OCI-LY1 (cell line): ENCODE results near the gene GNG8.

Experiments used
- H2AFZ ChIP-seq: fragments of 200-600 bp; sonication (generic), shearing (Covaris generic); 2 replicates; pipeline ENCODE4 v1.6.0; 2014; ENCODE audit warnings: antibody characterized with exemption, mild to moderate bottlenecking, low read length
- H3F3A ChIP-seq: fragments of 200-600 bp; sonication (generic), shearing (Covaris generic); 2 replicates; pipeline ENCODE4 v1.6.0; 2014; ENCODE audit warnings: mild to moderate bottlenecking, antibody characterized with exemption, low read length, moderate library complexity; ENCODE audit not compliant: insufficient read depth
- H3K27ac ChIP-seq: fragments of 200-600 bp; sonication (generic); 2 replicates; pipeline ENCODE4 v1.5.1; 2014; ENCODE audit warnings: low read length, mixed run types, mild to moderate bottlenecking, low read depth; ENCODE audit not compliant: poor library complexity, severe bottlenecking
- H3K27me3 ChIP-seq: fragments of 200-600 bp; sonication (generic); 2 replicates; pipeline ENCODE4 v1.6.0; 2014; ENCODE audit warnings: antibody characterized with exemption, mild to moderate bottlenecking, low read length, moderate library complexity; ENCODE audit not compliant: insufficient read depth
- H3K36me3 ChIP-seq: fragments of 200-600 bp; sonication (generic); 2 replicates; pipeline ENCODE4 v1.6.1; 2014; ENCODE audit warnings: mild to moderate bottlenecking, antibody characterized with exemption, low read length, moderate library complexity, mixed read lengths; ENCODE audit not compliant: insufficient read depth
- H3K4me1 ChIP-seq: fragments of 200-600 bp; sonication (generic); 2 replicates; pipeline ENCODE4 v1.5.1; 2014; ENCODE audit warnings: mild to moderate bottlenecking, low read length, moderate library complexity; ENCODE audit not compliant: insufficient read depth, severe bottlenecking
- H3K4me2 ChIP-seq: fragments of 200-600 bp; sonication (generic), shearing (Covaris generic); 2 replicates; pipeline ENCODE4 v1.6.1; 2014; ENCODE audit warnings: low read length
- H3K4me3 ChIP-seq: fragments of 200-600 bp; sonication (generic); 2 replicates; pipeline ENCODE4 v1.5.1; 2014; ENCODE audit warnings: low read length, low read depth, mild to moderate bottlenecking, mixed read lengths; ENCODE audit not compliant: poor library complexity, severe bottlenecking
- H3K79me2 ChIP-seq: fragments of 200-600 bp; shearing (Covaris generic); 2 replicates; pipeline ENCODE4 v1.6.1; 2016; ENCODE audit warnings: mixed run types, low read length, mixed read lengths; ENCODE audit not compliant: insufficient read depth
- H3K9ac ChIP-seq: fragments of 200-600 bp; sonication (generic), shearing (Covaris generic); 2 replicates; pipeline ENCODE4 v1.6.1; 2014; ENCODE audit warnings: mild to moderate bottlenecking, low read length, mixed read lengths
- H3K9me2 ChIP-seq: fragments of 200-600 bp; sonication (generic), shearing (Covaris generic); 2 replicates; pipeline ENCODE4 v1.6.1; 2014; ENCODE audit warnings: low read depth, mild to moderate bottlenecking, low read length, mixed read lengths
- H3K9me3 ChIP-seq: fragments of 200-600 bp; shearing (Covaris generic); 2 replicates; pipeline ENCODE4 v1.6.1; 2014; ENCODE audit warnings: low read length, mixed read lengths
- H4K20me1 ChIP-seq: fragments of 200-600 bp; sonication (generic), shearing (Covaris generic); 2 replicates; pipeline ENCODE4 v1.6.0; 2016; ENCODE audit warnings: mild to moderate bottlenecking, low read length; ENCODE audit not compliant: insufficient read depth
- CTCF ChIP-seq: fragments of 200-600 bp; sonication (generic), shearing (Covaris generic); IDR thresholded peaks from 2 replicates; pipeline ENCODE4 v1.5.1; 2017; ENCODE audit warnings: mild to moderate bottlenecking, antibody characterized with exemption, low read length, moderate library complexity, mixed read lengths
- EZH2 ChIP-seq: fragments of 200-600 bp; sonication (generic), shearing (Covaris generic); IDR thresholded peaks from 2 replicates; pipeline ENCODE4 v1.8.0; 2017; ENCODE audit warnings: borderline replicate concordance, mixed run types, mild to moderate bottlenecking, antibody characterized with exemption, low read length, moderate library complexity, mixed read lengths

The GNG8 gene

DNA sequence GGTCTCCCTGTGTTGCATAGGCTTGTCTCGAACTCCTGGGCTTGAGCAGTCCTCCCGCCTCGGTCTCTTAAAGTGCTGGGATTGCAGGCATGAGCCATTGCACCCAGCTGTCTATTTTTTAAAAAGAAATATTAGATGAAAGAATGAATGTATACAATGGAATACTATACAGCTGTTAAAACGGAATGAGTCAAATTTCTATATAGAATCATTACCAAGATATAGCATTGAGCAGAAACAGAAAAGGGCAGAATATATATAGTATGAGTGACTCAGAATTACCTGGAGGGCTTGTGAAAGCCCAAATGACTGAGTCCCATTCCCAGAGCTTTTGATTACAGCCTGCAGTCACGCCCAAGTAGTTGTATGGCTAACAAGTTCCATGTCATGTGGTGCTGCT is 20.5 kb upstream of the GNG8 start:
- Histone ChIP-seq H3K9ac (no peak overlapping the region), H4K20me1 (no peaks in the 10 kb centered on the region), H3F3A (no peaks in the 10 kb centered on the region), H3K4me3 (no peak overlapping the region), H3K9me2 (no peaks in the 10 kb centered on the region), H3K9me3 (no peaks in the 10 kb centered on the region), H3K36me3 (no peaks in the 10 kb centered on the region), H3K27me3 (no peaks in the 10 kb centered on the region; the same call in 1 of the 2 replicates), H3K4me2 (no peak overlapping the region), H2AFZ (no peak overlapping the region), H3K79me2 (no peaks in the 10 kb centered on the region), H3K27ac (no peak overlapping the region), H3K4me1 (peaks cover 34% of the 10 kb centered on the region)
- TF ChIP-seq EZH2, result no peak

GRCh38 chr19:46654621-46655152 is 18.7 kb upstream of the GNG8 start:
- no peak overlapping the region for H2AFZ ChIP-seq
- H3K9ac ChIP-seq, result peak overlapping the region; percentile 16; the same call in 1 of the 2 replicates

DNA sequence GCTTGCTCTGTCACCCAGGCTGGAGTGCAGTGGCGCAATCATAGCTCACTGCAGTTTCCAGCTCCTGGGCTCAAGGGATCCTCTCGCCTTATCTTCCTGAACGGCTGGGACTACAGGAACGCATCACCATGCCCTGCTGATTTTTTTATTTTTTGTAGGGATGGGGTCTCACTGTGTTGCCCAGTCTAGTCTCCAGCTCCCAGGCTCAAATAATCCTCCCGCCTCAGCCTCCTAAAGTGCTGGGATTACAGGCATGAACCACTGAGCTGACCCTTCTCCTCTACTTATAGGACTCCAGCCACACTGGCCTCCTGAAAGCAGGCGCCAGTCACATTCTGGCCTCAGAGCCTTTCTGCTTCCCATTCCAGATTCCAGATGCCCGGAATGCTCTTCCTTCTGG is 14.4 kb upstream of the GNG8 start:
- H3K9me2 ChIP-seq, result no peaks in the 10 kb centered on the region
- no peaks in the 10 kb centered on the region for H3K79me2 ChIP-seq
- no peak overlapping the region for H3K27ac ChIP-seq
- no peaks in the 10 kb centered on the region for H4K20me1 ChIP-seq
- no peak overlapping the region for H3K4me2 ChIP-seq
- peaks cover 15% of the 10 kb centered on the region for H3K4me1 ChIP-seq
- no peak for TF ChIP-seq CTCF
- no peak for TF ChIP-seq EZH2
- H3K36me3 ChIP-seq, result no peaks in the 10 kb centered on the region
- no peaks in the 10 kb centered on the region; the same call in 1 of the 2 replicates for H3K27me3 ChIP-seq
- H2AFZ ChIP-seq, result no peak overlapping the region
- H3K4me3 ChIP-seq, result no peak overlapping the region
- H3F3A ChIP-seq, result no peaks in the 10 kb centered on the region
- H3K9me3 ChIP-seq, result no peaks in the 10 kb centered on the region
- H3K9ac ChIP-seq, result no peak overlapping the region

More at GRCh38 chr19:46654621-46655152, 18.7 kb upstream of the GNG8 start:
- no peak for TF ChIP-seq CTCF
- no peak for TF ChIP-seq EZH2
- H3K4me1 ChIP-seq, result peaks cover 22% of the 10 kb centered on the region
- no peaks in the 10 kb centered on the region for H3F3A ChIP-seq
- peak overlapping the region; percentile 7 for H3K27ac ChIP-seq
- H3K9me3 ChIP-seq, result no peaks in the 10 kb centered on the region
- H3K36me3 ChIP-seq, result no peaks in the 10 kb centered on the region
- peak overlapping the region; percentile 49; the same call in 1 of the 2 replicates for H3K4me2 ChIP-seq
- no peaks in the 10 kb centered on the region for H3K79me2 ChIP-seq
- peak overlapping the region; percentile 14 for H3K4me3 ChIP-seq
- H3K27me3 ChIP-seq, result no peaks in the 10 kb centered on the region; the same call in 1 of the 2 replicates
- no peaks in the 10 kb centered on the region for H3K9me2 ChIP-seq
- no peaks in the 10 kb centered on the region for H4K20me1 ChIP-seq
